ENCODE results near the gene CIAPIN1.

DNA sequence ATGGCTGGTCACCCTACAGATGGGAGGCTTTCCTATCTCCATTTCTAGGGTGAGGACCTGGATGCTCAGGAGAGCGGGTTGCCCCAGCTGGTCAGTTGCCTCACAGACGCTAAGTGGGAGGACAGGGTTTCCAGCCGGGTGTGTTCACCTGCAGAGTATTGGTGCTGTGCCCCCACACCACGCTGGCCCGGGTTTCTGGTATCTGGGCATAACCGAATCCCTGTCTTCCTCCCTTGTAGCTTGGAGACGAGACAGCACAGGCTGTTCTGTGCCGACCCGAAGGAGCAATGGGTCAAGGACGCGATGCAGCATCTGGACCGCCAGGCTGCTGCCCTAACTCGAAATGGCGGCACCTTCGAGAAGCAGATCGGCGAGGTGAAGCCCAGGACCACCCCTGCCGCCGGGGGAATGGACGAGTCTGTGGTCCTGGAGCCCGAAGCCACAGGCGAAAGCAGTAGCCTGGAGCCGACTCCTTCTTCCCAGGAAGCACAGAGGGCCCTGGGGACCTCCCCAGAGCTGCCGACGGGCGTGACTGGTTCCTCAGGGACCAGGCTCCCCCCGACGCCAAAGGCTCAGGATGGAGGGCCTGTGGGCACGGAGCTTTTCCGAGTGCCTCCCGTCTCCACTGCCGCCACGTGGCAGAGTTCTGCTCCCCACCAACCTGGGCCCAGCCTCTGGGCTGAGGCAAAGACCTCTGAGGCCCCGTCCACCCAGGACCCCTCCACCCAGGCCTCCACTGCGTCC lies 65.2 kb downstream of the CIAPIN1 start:
- TF ChIP-seq CTCF (IDR thresholded peaks at IDR 0.05; ENCODE audit: borderline replicate concordance, extremely low read depth, low read length, poor library complexity, severe bottlenecking) (no peak), EZH2 (IDR thresholded peaks at IDR 0.05; ENCODE audit: borderline replicate concordance, low read depth, low read length, severe bottlenecking) (no peak)
